ENCODE results near the gene RDH5. TPM values are rescaled to one million over a fixed set of nuclear protein-coding genes. Genes with fewer than 3 reads are reported as not detected.

Gene RDH5
- total and polyA plus RNA-seq, 8 donors = 4.3 to 11.6 (median 10.2) TPM

DNA sequence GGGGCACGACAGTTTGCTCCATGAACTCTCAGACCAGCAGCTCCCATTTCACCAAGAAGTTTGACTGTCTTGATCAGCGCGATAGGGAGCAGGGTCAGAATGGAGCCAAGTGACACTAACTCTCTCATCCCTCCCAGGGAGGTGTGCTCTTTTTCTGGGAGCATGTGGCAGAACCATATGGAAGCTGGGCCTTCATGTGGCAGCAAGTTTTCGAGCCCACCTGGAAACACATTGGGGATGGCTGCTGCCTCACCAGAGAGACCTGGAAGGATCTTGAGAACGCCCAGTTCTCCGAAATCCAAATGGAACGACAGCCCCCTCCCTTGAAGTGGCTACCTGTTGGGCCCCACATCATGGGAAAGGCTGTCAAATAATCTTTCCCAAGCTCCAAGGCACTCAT lies 36.5 kb upstream of the RDH5 start:
- ATAC-seq = no peak
- Histone ChIP-seq H3K4me3 (no peak overlapping the region), H3K27ac (no peak overlapping the region), H3K9me3 (no peaks in the 10 kb centered on the region), H3K27me3 (peaks cover 0 to 11% of the 10 kb centered on the region in 2 donors), H3K4me1 (peaks cover 0 to 21% of the 10 kb centered on the region in 2 donors), H3K36me3 (no peaks in the 10 kb centered on the region)
- intact Hi-C loops (cut with DNase I) = no loop called here
- DNase-seq = no peak
- TF ChIP-seq, protein P1, sequence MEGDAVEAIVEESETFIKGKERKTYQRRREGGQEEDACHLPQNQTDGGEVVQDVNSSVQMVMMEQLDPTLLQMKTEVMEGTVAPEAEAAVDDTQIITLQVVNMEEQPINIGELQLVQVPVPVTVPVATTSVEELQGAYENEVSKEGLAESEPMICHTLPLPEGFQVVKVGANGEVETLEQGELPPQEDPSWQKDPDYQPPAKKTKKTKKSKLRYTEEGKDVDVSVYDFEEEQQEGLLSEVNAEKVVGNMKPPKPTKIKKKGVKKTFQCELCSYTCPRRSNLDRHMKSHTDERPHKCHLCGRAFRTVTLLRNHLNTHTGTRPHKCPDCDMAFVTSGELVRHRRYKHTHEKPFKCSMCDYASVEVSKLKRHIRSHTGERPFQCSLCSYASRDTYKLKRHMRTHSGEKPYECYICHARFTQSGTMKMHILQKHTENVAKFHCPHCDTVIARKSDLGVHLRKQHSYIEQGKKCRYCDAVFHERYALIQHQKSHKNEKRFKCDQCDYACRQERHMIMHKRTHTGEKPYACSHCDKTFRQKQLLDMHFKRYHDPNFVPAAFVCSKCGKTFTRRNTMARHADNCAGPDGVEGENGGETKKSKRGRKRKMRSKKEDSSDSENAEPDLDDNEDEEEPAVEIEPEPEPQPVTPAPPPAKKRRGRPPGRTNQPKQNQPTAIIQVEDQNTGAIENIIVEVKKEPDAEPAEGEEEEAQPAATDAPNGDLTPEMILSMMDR (IDR thresholded peaks at IDR 0.05) = no peak

DNA sequence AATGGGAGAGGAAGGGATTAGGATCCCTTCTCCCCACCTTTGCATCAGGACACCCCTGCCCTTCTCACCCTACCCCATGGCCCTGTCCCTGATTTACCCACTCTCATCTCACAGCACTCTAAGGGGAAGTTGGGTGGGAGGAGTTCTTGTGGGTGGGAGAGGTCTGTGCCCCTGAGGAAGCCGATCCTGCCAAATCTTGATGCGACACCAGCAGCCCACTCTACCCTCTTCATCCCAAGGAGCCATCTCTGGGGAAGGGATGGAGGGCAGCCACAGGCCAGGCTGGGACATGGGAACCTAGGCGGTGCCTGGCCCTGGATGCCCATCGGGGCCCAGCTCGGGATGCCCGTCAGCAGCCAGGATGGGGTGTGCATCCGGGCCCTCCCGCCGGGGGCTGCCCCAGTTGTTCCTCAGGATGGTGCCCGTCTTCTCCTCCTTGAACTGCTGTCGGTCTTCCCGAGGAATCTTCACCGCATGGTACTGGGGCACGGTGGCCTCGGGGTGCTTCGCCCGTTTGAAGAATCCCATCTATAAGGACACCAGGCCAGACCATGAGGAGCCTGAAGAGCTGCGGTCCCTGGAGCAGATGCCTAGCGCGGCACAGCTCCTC lies 35.3 kb upstream of the RDH5 start:
- Histone ChIP-seq H3K9me3 (no peaks in the 10 kb centered on the region), H3K27ac (no peak overlapping the region), H3K4me3 (no peak overlapping the region), H3K4me1 (peaks cover 0 to 21% of the 10 kb centered on the region in 2 donors), H3K36me3 (no peaks in the 10 kb centered on the region), H3K27me3 (peaks cover 0 to 11% of the 10 kb centered on the region in 2 donors)
- intact Hi-C loops (cut with DNase I) = no loop called here
- ATAC-seq (no peak), DNase-seq (no peak)
- TF ChIP-seq, protein P1 (IDR thresholded peaks at IDR 0.05) = no peak

DNA sequence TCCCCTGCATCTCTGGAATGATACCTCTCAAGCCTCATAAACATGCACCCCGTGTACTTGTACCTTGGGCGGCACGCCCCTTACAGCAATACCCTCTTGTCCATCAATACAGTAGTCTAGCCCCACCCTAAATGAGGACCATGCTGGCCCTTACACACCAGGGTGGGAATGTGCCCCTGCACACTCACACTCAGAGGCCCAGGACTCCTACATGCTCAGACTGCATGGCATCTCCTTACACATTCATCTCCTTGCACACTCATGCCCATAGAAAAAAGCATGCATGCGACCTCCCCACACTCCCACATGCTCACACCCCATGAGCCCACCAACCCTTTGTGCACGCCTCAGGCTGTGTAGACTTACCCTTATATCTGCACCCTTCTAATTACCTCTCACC lies 34.5 kb upstream of the RDH5 start:
- TF ChIP-seq, protein P1 (IDR thresholded peaks at IDR 0.05) = no peak
- no peak for ATAC-seq

DNA sequence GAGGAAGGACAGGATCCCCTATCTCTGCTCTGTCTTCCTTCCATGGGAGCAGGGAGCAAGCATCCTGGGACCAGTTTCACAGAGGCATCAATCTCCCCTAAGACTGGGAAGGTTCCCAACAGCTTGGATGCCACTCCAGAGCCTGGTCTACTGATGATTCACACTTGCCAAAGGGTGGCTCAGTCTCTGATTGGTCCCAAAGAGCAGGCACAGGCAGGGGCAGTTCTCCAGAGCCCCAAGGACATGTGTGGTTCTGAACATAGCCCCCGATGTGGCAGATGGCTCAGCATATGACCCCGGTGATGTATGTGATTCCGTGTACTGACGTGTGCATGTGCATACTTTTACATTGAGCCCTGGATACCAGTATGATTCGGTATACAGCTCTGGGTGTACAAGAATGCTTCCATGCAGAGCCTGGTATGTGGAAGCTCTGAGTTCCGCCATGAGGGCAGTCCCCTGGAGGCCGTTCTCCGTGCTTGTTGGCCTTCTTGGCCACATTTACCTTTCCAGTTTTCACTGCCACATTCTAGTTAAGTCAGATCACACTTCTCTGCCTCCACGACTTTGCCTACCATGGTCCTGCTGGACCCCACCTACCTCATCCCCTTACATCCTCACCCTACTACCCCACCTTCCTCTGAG lies 33.7 kb upstream of the RDH5 start:
- intact Hi-C loops (cut with DNase I) = no loop called here
- Histone ChIP-seq H3K36me3 (no peaks in the 10 kb centered on the region), H3K4me3 (no peak overlapping the region), H3K27me3 (peaks cover 0 to 8% of the 10 kb centered on the region in 2 donors), H3K9me3 (no peaks in the 10 kb centered on the region), H3K27ac (no peak overlapping the region), H3K4me1 (peaks cover 0 to 11% of the 10 kb centered on the region in 2 donors)
- TF ChIP-seq, protein P1 (IDR thresholded peaks at IDR 0.05) = no peak
- no peak for DNase-seq
- no peak for ATAC-seq

More for the DNA sequence above, 34.5 kb upstream of the RDH5 start:
- no peak overlapping the region for H3K4me3 ChIP-seq
- peaks cover 0 to 11% of the 10 kb centered on the region in 2 donors for H3K27me3 ChIP-seq
- DNase-seq = no peak
- no peaks in the 10 kb centered on the region for H3K36me3 ChIP-seq
- peaks cover 0 to 20% of the 10 kb centered on the region in 2 donors for H3K4me1 ChIP-seq
- H3K9me3 ChIP-seq = no peaks in the 10 kb centered on the region
- intact Hi-C loops (cut with DNase I) = no loop called here
- no peak overlapping the region for H3K27ac ChIP-seq

DNA sequence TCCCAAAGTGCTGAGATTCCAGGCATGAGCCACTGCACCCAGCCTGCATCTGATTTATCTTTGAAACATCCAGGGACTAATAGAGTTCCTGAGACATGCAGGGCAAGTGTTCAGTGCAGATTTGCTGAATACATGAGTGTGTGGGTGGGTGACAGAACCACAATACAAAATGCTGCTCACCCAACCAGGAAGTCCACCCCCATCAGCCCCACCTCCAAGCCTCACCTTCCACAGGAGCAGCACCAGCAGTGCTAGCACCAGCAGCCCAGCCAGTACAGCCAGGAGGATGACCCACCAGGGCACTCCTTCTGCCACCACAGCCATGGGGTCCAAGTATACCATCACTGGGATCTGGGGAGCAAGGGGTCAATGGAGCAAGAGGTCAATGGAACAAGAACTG lies 32.4 kb upstream of the RDH5 start:
- H3K9me3 ChIP-seq = no peaks in the 10 kb centered on the region
- ATAC-seq (no peak), DNase-seq (no peak)
- H3K4me1 ChIP-seq = no peaks in the 10 kb centered on the region
- H3K27me3 ChIP-seq = no peaks in the 10 kb centered on the region
- TF ChIP-seq, protein P1 (IDR thresholded peaks at IDR 0.05) = no peak
- intact Hi-C loops (cut with DNase I) = no loop called here
- no peaks in the 10 kb centered on the region for H3K36me3 ChIP-seq
- H3K27ac ChIP-seq = no peak overlapping the region
- H3K4me3 ChIP-seq = no peak overlapping the region

Data from left lung (tissue), 10 donors.